ENCODE results near the gene SLC1A2.
"Not testable (repeated sequence)": the region's sequence is repeated elsewhere in the genome, so short reads cannot be mapped to it uniquely, and the experiment has no call there.

Gene SLC1A2

DNA sequence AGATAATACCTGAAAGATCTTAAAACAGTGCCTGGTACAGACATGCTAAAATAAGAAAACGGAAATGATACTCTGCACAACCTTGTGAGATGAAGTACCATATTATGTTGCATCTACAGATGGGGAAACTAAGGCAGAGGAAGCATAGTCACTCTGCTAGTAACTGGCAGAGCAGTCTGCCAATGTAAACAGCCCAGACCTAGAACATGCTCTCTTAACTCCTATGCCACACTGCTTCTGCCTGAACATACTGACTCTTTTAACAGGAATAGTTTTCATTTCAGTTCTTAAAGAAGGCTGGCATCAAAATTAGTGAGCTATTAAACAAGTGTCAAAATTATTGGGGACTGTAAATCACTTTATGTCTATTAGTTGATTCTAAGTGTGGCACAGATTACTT, 180.5 kb downstream of the SLC1A2 start:
- DNase-seq = no peak

DNA sequence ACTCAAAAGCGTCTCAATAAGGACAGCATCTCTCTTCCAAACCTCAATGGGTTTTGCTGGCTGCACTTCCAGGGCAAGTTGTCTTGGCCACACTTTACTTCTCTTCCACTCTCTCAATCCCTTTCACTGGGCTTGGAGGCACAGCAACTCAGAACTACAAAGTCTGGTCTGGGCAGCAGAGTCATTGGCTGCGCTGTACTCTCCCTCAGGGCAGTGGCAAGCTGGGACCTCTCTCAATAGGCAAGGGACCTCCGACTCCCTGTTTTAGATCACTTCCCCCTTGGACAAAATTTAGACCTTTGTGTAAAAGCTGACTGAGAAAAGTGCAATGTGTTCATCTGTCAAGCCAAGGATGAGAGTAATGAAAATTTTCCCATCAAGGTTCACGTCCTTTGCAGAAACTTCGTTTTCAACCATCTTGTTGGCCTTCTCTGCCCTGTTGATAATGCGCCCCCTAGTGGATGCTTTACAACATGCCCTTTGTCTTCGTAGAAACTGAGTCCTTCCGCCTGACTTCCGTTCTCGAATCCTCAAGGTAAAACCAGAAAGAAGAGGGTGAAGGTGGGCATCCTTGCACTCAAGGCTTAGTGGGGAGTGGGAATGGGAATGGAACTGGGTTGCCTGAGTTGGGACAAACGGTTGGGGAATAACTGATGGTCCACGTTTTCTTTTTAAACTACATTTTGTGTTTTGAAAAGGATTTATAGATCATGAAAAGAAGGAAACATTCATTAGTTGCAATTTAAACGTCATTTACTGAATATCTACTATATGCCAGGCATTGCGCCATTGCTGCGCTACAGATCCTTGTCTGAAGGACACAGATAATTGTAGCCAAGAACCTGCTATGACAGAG, 181.3 kb downstream of the SLC1A2 start:
- peak; percentile 84 for DNase-seq

DNA sequence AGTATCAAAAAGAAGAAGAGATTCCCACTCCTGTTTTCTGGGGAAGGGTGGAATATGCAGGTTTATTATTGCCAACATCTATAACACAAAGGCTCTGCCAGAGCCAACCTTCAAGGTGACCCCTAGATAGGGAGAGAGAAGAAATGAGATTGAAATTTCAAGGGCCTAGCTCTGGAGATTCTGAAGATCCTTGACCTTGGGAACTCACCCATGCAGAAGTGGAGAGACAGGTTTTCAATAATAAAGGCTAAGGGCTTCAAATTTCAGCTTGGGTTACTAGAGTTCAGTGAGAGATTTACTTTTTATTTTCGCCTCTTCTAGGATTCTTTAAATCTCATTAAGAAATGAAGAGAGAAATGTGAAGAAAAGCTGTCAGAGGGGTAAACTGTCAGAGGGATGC, 182.0 kb downstream of the SLC1A2 start:
- no peak for DNase-seq

DNA sequence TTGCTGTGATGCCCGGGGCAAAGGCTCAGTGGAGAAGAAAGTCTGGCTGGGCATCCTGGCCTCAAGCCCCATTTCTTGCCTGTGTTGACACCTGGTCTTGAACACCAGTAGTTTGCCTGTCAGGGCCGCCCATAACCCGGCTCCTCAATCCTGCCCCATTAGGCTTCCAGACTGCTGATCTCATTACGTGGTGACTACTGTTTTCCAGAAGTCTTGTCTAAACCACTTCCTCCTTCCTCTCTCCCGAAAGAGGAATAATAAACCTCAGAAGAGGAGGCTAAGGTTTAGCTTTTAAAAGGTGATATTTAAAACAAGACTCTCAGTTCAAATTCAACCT, 182.7 kb downstream of the SLC1A2 start:
- no peak for DNase-seq

DNA sequence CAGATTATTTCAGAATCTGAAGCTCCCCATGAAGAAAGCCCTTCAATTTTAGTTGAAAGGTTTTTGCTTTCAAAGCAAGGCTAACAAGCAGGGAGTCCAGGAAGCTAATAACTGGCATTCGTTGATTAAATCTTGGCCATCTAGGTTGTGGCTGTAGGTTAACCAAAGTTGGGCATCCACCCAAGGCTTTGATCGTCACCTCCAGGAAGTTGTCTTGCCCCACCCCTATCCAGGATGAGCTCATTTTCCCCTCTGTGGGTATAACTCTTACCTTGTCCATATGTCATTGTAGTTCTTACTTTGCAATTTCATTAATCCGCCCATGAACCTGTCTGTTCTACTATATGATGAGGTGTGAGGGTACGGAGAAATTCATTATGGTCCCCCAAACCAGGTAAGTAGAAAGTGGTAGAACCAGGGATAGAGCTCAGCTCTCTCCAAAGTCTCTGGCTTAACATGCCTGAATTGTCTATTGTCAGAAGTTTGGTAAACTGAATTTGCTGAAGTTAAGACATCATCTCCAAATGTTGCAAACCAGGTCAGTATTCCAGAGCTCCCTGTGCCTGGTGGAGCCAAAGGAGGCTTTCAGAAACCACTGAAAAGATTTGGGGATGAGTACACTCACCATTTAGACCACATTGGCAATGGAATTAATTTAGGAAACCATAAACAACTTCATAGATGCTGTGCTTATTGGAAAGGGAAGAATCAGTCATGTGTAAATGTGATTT, 183.3 kb downstream of the SLC1A2 start:
- DNase-seq = peak; percentile 35

DNA sequence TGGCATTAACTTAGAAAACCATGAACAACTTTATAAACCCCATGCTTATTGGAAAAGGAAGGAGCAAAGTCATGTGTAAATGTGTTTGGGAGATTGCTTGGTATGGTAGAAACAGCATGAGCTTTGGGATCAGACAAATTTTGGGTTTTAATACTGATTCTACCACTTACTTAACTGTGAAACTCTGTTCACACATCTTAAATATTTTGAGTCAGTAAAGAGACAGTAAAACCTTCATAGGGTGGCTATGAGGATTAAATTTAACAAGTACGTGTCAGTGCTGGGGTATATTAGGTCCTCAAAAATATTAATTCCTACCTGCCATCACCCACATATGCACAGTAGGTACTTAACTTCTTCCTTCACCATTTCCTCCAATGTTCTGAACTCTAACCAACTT, 183.9 kb downstream of the SLC1A2 start:
- DNase-seq = no peak

DNA sequence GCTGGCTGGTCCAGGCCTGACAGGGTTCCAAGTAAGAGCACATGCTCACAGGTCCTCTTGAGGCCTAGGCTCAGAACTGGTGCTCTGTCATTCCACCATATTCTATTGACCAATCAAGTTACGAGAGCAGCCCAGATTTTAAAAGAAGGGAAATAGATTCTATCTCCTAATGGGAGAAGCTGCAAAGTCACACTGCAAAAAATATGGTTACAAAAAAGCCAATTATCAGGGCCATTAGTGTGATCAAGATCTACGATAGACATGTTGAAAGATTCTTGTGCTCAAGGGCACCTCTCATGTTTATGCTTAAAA, 184.2 kb downstream of the SLC1A2 start:
- no peak for DNase-seq

DNA sequence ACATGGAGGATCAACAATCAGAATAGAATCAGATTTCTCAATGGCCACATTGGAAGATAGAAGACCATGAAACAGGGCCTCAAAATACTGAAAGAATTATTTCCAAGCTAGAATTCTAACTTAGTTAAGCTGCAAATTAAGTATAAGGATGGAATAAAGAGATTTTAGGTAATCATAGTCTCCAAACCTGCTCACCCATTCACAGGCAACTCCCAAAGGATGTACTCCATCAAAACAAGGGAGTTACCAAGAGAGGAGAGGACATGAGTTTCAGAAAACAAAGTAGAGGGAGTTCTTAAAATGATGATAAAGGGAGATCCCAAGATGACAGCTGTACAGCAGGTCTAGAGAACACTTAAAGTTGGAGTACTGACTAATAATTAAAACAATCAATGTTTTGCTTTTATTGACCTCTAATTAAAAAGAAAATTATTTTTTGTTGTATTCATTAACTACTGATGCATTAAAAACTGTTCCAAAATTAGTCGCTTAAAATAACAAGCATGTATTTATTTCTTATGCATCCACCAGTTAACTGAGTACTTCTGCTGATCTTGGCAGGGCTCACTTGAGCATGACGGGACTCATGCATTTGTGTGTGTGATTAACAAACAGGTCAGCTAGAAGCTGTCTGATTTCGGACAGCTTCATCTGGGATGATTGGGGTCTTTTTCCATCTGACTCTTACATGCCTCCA, 184.8 kb downstream of the SLC1A2 start:
- DNase-seq = no peak

DNA sequence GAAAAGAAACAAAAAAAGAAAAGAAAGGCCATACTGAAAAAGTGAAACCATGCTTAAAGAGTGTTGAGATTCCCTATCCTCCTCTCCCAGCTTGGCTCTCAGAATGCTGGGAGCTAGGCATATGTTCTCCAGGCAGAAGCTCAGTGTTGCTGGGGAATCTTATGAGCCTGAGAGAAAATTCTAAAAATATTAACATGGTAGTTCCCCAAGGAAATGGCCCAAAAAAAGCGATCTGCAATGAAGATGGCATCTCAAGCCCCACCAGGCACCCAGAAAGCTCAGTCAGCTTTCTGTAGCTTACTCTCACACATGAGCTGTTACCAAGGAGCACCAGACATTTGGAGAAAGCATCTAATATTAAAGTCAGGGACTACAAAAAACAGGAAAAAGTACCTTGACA, 185.8 kb downstream of the SLC1A2 start:
- no peak for DNase-seq

DNA sequence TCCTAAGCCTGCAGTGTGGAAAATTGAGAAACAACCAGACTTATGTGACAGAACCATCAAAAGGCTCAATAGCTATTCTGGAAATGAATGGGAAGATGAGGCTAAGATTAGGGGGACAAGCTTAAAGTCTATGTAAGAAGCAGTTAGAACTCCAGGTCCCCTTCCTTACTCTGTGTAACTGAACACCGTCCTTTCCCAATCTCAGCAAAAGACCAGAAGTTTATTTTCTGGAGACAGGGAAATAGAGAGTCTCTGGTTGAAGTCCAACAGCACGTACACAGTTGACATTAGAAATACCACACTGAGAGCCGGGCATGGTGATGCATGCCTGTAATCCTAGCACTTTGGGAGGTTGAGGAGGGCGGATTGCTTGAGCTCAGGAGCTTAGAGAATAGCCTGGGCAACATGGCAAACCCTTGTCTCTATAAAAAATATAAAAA, 186.4 kb downstream of the SLC1A2 start:
- no peak for DNase-seq

DNA sequence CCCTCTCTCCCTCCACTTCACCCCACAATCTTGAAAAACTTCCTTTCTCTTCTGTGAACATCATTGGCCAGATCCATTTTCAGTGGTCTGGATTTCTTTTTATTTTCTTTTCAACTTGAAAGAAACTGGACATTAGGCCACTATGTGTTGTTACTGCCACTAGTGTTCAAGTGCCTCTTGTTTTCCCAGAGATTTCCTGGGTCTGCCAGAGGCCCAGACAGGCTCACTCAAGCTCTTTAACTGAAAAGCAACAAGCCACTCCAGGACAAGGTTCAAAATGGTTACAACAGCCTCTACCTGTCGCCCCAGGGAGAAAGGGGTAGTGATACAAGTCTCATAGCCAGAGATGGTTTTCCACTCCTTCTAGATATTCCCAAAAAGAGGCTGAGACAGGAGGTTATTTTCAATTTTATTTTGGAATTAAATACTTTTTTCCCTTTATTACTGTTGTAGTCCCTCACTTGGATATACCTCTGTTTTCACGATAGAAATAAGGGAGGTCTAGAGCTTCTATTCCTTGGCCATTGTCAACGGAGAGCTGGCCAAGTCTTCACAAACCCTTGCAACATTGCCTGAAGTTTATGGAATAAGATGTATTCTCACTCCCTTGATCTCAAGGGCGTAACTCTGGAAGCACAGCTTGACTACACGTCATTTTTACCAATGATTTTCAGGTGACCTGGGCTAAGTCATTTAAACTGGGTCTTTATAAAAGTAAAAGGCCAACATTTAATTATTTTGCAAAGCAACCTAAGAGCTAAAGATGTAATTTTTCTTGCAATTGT, 188.1 kb downstream of the SLC1A2 start:
- no peak for DNase-seq

DNA sequence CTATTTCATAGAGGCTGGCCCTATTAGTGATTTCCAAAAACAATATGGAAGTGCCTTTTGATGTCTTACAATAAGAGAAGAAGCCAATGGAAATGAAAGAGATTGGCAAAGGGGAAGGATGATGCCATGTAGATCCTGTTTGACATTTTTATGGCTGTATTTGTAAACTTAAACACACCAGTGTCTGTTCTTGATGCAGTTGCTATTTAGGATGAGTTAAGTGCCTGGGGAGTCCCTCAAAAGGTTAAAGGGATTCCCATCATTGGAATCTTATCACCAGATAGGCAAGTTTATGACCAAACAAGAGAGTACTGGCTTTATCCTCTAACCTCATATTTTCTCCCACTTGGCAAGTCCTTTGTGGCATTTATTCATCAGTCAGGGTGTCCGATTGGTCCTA, 189.0 kb downstream of the SLC1A2 start:
- DNase-seq = no peak

DNA sequence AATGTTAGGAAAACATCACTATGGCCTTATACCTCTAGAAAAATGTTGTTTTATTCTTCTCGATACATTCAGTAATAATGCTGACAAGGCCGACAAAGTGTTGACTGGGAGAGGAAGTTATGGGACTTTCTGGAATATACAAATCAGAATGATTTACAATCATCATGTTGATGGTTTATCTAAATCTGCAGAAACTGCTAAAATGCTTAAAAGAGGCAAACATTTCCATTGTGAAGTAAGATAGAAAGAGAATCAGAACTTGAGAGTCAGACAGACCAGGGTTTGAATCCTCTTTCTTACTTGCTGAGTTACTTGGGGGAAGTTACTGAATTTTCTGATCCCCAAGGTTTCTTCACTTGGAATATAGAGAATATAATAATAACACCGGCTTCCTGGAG, 191.0 kb downstream of the SLC1A2 start:
- no peak for DNase-seq

DNA sequence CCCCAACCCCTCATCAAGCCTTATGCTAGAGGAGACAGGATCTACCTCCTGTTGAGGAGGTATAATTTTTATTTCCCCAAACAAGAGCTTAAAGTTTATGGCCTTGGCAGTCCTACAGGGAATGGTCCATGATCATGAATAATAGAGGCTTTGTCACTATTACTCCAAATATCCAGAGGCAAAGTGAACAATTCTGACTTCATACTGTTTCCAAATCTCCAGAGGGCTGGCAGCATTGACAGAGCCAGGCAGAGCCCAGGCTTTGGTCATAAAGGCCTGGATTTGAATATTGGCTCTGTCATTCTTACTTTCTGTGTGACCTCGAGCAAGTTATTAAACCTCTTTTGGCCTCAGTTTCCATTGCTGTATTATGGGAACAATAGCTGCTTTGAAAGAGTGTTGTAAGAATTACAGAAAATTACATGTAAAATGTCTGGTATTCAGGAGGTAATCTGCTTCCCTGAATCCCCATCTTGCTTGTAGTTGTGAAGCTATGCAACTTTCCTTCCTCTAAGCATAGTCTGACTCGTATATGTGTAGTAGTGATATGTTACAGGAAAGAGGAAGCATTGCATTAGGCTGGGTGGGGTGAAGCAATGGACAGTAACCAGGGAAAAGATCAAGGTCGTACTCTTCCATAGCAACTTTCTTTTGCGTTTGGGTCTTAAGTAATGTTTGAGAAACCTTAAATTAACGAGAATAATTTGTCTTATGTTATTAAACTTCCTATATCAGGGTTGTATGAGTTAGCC, 191.6 kb downstream of the SLC1A2 start:
- peak; percentile 94 for DNase-seq

DNA sequence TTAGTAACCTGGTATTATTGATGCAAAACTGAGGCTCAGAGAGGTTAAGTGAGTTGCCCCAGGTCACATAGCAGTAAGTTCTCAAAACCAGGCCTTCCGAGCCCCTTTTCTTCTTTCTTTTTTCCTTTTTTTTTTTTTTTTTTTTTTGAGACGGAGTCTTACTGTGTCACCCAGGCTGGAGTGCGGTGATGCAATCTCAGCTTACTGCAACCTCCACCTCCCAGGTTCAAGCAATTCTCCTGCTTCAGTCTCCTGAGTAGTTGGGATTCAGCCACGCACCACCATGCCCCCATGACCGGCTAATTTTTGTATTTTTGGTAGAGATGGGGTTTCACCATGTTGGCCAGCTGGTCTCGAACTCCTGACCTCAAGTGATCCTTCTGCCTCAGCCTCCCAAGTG, 192.6 kb downstream of the SLC1A2 start:
- DNase-seq = not testable (repeated sequence)

DNA sequence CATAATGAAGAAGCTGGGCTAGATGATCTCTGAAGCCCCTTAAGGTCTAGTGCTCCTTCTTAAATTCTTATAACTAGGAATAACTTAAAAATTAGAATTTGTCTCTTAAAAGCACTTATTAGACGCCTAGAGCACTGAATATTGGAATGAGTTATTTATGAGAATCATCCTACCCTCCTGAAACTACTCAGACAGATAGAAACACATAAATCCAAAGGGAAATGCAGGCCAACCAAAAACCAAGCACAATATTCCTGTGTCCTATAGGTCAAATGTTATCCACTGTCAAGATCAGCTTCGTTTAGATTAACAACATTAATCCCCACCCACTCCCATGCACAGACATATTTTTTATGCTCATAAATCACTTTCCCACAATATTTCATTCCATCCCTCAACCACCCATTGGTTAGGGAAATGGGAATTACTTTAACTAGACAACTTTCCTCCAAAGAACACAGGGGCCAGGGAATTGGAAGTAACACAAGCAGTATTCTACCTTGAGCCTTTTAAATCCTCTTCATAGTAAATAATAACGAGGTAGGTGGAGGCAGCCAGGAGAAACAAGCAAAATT, 193.3 kb downstream of the SLC1A2 start:
- DNase-seq = no peak

DNA sequence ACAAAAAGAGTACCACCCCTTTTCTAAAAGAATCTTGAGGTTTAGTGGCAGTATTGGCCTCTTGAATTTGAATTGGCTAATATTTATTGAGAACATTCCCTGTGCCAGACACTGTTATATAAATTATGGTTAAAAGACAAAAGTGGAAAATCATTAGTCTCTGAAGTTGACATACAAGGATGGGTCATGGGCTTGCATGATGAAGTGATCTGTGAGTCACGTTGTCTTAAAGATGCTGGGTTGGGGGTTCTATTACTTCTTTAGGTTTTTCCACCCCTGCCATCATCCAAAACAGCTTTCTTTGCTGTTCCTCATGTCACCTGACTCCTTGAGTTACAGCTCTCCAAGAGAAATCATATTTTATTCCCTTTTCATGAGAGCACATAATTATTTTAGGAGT, 195.4 kb downstream of the SLC1A2 start:
- DNase-seq = peak; percentile 34

DNA sequence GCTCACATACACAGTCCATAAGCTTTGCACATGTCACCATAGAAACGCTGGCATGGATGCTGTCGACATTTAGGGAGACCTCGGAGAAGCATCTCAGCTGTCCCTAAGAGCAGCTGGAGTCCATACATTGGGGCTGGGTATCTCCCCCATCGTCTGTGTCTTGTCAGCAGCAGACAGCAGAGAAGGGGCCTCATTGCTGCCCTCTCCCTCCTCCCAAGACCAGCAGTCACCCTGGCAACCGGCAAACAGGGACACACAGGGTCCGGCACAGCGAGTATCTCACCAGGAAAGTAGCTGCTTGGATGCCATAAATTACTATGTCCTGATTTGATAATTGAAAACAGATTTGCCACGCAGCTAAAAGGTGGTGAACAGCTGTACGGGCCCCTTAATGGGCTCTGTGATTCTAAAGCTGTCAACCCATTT, 196.0 kb downstream of the SLC1A2 start:
- peak; percentile 98 for DNase-seq

DNA sequence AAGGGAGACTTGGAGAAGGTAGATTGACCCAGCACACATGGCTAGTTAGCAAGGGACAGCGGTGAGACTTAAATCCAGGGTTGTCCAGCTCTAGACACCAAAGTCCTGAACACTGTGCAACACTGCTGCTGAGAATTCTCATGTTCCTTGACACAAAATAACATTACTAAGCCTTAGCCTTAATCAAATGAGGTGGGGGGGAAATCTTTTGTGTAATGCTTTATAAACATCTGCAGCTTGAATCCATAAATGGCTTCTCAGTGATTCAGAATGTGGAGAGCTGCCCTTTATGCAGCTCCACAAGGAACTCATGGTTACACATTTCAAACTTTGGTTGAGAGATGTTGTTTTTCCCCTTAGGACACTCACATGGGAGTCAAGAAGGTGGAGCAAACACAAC, 200.4 kb downstream of the SLC1A2 start:
- DNase-seq = no peak

DNA sequence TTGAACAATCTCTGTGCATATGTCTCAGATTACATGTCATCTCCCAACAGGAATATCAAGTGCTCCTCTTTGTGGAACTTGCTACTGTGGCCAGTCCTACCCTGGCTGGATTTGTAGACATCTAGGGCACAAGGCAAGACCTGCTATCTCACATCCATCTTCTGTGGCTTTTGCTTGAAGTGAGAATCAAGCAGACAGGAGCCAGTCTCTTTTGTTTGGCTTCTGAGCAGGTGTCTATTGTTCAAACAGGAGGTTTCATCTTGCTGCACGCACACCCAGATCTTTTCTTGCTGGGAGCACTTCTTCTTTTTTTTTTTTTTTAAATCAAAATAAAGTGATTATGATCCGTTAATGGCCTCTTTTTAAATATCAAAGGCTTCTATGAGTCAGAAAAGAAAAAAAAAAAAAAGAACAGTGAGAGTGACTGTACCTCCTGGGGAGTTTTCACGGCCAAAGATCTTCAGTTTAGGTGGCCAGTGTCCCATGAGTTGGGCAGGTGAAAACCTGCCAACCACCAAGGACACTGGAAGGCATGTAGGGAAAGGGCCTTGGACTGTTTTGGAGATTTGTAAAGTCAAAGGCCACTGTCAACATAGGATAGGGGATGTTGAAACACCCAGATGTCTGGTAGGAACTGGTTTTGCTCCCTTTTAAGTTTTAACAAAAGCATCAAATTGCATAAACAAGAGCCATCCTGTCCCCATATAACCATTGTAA, 202.2 kb downstream of the SLC1A2 start:
- DNase-seq = peak; percentile 47

DNA sequence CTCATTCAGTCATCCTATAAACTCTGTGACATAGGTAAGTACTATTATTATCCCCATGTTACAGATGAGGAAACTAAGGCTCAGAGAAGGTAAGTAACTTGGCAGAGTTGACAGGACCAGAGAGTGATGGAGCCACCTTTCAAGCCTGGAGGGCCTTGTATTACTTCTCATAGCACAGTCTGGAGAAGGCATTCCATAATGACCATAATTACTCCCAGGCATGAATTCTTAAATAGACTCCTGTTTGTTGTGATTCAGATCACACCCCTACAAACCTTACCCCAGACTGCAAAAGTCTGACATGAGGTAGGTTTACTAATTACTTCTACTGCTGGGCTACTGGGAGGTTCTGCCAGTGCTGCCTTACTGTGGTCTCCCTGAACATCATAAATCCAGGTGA, 203.4 kb downstream of the SLC1A2 start:
- peak; percentile 57 for DNase-seq
